K562 (cell line): ENCODE measurements around the gene ITM2B.

Experiments
- ARNT ChIP-seq, 2 experiments: fragments of 450-650 bp; IDR thresholded peaks; 2 replicates each; pipeline ENCODE4 v1.6.1; 2016; ENCODE audit warnings: mild to moderate bottlenecking in 1 of 2
- CEBPB ChIP-seq: fragments of 450-650 bp; IDR thresholded peaks from 2 replicates; pipeline ENCODE4 v1.6.1; 2016; ENCODE audit warnings: missing genetic modification characterization, missing compliant biosample characterization
- CTCF ChIP-seq, 3 experiments: IDR thresholded peaks in 2 of 3; conservative IDR thresholded peaks in 1 of 3; 2 replicates each; pipeline ENCODE4 v1.5.1; 2011 to 2012; ENCODE audit warnings: low read length in 3 of 3, mild to moderate bottlenecking in 3 of 3, control low read depth in 2 of 3, improper control_type of control experiment in 1 of 3, inconsistent platforms in 1 of 3, low read depth in 1 of 3, mixed read lengths in 1 of 3, moderate library complexity in 1 of 3; ENCODE audit not compliant: insufficient read depth in 2 of 3
- EP400 ChIP-seq: fragments of 450-650 bp; IDR thresholded peaks from 2 replicates; pipeline ENCODE4 v1.6.1; 2017; ENCODE audit warnings: antibody characterized with exemption, mild to moderate bottlenecking, moderate library complexity
- MLLT1 ChIP-seq, 2 experiments: fragments of 450-650 bp; IDR thresholded peaks; 2 replicates each; pipeline ENCODE4 v1.6.1; 2016
- MLX ChIP-seq, 2 experiments: fragments of 450-650 bp in 1 of 2; sonication (generic) in 1 of 2; formaldehyde crosslinking; conservative IDR thresholded peaks; 2 replicates each; pipeline versions ENCODE4 v1.4.0 to v1.8.1; 2020 to 2022; ENCODE audit warnings: mild to moderate bottlenecking in 1 of 2, missing genetic modification reagents in 1 of 2
- MYBL2 ChIP-seq, 2 experiments: fragments of 450-650 bp in 1 of 2; sonication (generic) in 1 of 2; formaldehyde crosslinking in 1 of 2; IDR thresholded peaks; 2 replicates each; pipeline versions ENCODE4 v1.6.1 to v1.8.1; 2017 to 2022; ENCODE audit warnings: borderline replicate concordance in 1 of 2, inconsistent platforms in 1 of 2, low read depth in 1 of 2, mild to moderate bottlenecking in 1 of 2, missing genetic modification reagents in 1 of 2, moderate library complexity in 1 of 2
- ZNF512 ChIP-seq: IDR thresholded peaks from 2 replicates; pipeline ENCODE4 v1.6.1; 2016; ENCODE audit warnings: missing genetic modification characterization, missing compliant biosample characterization

- TF ChIP-seq EP400 (no peak), MLX (CRISPR knock-in tag; conservative IDR thresholded peaks at IDR 0.05) (no peak), MLLT1 (IDR thresholded peaks at IDR 0.05) (no peak), CEBPB (tag) (no peak), ZNF512 (tag) (no peak), CTCF (IDR thresholded peaks at IDR 0.05 in 2 of 3, conservative IDR thresholded peaks at IDR 0.05 in 1 of 3; ENCODE audit: insufficient read depth in 2 of 3, low read depth in 1 of 3, low read length in 3 of 3) (no peak), MYBL2 (IDR thresholded peaks at IDR 0.05; ENCODE audit: low read depth) (no peak), MYBL2 (CRISPR knock-in tag; IDR thresholded peaks at IDR 0.05; ENCODE audit: borderline replicate concordance) (no peak), ARNT (IDR thresholded peaks at IDR 0.05) (no peak)
Measured at GRCh38 chr13:48232420-48233045, 473 bp upstream of the ITM2B start.
